ENCODE results near the gene KDELR3. TPM values are rescaled to one million over a fixed set of nuclear protein-coding genes. Genes with fewer than 3 reads are reported as not detected.
A peak's percentile ranks its signal among the peaks of the same experiment; 100 is the strongest.

Gene KDELR3
- total RNA-seq, 1 experiment from 2014 or later: 11.6 TPM

DNA sequence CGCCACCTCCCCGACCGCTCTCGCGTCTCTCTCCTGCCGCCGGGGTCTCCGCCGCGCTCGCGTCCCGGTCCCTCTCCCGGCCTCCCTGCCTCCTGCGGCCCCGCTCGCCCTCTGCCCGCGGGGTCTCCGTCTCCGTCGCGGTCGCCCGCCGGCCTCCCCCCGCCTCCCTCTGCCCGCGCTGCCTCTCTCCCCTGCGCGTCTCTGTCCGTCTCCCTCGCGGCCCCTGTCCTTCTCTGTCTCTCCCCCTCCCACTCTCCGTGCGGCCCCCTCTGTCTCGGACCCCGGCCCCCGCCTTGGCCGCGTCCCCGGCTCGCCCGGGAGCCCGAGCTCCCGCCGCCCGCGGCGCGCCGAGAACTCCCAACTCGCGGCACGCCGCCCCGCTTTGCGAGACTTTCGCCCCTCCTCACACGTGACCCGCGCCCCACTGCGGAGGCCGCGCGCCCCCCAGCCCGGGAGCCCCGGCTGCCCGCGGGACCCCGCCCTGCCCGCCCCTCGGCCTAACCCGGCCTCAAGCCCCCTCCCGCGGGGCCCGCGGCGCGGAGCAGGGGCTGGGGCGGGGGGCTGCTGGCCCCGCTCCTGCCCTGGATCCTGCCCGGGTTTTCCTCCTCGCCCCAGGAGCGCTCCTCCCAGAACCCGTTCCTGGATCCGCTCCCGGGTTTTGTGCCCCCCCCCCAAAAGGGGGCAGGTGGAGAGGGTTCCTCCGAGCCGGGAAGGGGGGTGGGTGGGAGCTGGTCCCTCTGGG, 12.2 kb upstream of the KDELR3 start:
- no peak for TF ChIP-seq TCF7L2 (IDR thresholded peaks at IDR 0.05; ENCODE audit: low read depth, low read length)
- TF ChIP-seq, protein P1, sequence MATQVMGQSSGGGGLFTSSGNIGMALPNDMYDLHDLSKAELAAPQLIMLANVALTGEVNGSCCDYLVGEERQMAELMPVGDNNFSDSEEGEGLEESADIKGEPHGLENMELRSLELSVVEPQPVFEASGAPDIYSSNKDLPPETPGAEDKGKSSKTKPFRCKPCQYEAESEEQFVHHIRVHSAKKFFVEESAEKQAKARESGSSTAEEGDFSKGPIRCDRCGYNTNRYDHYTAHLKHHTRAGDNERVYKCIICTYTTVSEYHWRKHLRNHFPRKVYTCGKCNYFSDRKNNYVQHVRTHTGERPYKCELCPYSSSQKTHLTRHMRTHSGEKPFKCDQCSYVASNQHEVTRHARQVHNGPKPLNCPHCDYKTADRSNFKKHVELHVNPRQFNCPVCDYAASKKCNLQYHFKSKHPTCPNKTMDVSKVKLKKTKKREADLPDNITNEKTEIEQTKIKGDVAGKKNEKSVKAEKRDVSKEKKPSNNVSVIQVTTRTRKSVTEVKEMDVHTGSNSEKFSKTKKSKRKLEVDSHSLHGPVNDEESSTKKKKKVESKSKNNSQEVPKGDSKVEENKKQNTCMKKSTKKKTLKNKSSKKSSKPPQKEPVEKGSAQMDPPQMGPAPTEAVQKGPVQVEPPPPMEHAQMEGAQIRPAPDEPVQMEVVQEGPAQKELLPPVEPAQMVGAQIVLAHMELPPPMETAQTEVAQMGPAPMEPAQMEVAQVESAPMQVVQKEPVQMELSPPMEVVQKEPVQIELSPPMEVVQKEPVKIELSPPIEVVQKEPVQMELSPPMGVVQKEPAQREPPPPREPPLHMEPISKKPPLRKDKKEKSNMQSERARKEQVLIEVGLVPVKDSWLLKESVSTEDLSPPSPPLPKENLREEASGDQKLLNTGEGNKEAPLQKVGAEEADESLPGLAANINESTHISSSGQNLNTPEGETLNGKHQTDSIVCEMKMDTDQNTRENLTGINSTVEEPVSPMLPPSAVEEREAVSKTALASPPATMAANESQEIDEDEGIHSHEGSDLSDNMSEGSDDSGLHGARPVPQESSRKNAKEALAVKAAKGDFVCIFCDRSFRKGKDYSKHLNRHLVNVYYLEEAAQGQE (IDR thresholded peaks at IDR 0.05; ENCODE audit: insufficient read depth in 1 of 2, low read depth in 2 of 2, low read length in 1 of 2): no peak
- TF ChIP-seq, protein P2, sequence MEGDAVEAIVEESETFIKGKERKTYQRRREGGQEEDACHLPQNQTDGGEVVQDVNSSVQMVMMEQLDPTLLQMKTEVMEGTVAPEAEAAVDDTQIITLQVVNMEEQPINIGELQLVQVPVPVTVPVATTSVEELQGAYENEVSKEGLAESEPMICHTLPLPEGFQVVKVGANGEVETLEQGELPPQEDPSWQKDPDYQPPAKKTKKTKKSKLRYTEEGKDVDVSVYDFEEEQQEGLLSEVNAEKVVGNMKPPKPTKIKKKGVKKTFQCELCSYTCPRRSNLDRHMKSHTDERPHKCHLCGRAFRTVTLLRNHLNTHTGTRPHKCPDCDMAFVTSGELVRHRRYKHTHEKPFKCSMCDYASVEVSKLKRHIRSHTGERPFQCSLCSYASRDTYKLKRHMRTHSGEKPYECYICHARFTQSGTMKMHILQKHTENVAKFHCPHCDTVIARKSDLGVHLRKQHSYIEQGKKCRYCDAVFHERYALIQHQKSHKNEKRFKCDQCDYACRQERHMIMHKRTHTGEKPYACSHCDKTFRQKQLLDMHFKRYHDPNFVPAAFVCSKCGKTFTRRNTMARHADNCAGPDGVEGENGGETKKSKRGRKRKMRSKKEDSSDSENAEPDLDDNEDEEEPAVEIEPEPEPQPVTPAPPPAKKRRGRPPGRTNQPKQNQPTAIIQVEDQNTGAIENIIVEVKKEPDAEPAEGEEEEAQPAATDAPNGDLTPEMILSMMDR (IDR thresholded peaks at IDR 0.05): no peak
- TF ChIP-seq POLR2AphosphoS5 (IDR thresholded peaks at IDR 0.05; ENCODE audit: low read depth, low read length): no peak
- no peak for TF ChIP-seq SIN3A (IDR thresholded peaks at IDR 0.05; ENCODE audit: borderline replicate concordance, insufficient read depth, low read depth, low read length)
- Histone ChIP-seq H3K27me3 (ENCODE audit: control insufficient read depth, insufficient read depth, low read length) (no peaks in the 10 kb centered on the region), H3K27ac (ENCODE audit: low read length) (no peak overlapping the region), H3K4me3 (ENCODE audit: low read depth in 2 of 2, low read length in 2 of 2) (peak overlapping the region; percentile 16 to 33; a peak in 3 of 4 replicates), H3K9me3 (ENCODE audit: control insufficient read depth, insufficient read depth, low read depth, low read length) (no peaks in the 10 kb centered on the region), H3K36me3 (ENCODE audit: control insufficient read depth, insufficient read depth, low read length) (no peaks in the 10 kb centered on the region), H3K4me1 (ENCODE audit: control insufficient read depth, insufficient read depth, low read length) (no peaks in the 10 kb centered on the region)
- ATAC-seq: no peak
- no peak for DNase-seq (ENCODE audit: low read depth, low spot score)
- intact Hi-C loops (cut with micrococcal nuclease; ENCODE audit: unreplicated experiment) (no loop called here), in situ Hi-C loops (cut with HindIII; ENCODE audit: low pct_unique_long_range_greater_than_20kb, low sequenced_read_pairs) (no loop called here)
- no TSS peak for BruUV-seq (replicated peaks)
- POLR2A ChIA-PET: no interaction called here
- CTCF ChIA-PET: no interaction called here

DNA sequence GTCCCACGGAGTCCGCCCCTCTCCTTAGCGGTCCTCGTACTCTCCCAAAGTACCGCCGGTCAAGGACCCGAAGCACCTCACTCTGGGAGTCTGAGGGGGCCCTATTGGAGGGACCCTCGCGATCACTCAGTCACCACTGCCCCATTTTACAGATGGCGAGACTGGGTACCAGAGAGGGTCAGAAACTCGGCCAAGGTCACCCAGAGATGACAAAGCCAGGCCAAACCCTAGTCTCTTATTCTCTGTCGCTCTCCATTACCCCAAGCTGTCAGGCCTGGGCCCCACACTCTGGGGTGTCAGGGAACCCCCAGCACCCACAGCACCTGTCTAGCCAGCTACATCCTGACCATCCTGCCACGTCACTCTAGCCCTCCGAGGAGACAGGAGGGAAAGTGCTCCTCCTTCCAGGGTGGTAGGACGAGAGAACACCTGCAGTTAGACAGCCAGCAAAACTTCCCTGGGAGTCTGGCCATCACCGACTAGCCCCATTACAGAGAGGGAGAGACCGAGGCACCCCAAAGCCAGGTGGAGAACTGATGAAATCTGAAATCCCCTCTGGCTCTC, 11.5 kb upstream of the KDELR3 start:
- H3K36me3 ChIP-seq (ENCODE audit: control insufficient read depth, insufficient read depth, low read length): no peaks in the 10 kb centered on the region
- no peak overlapping the region for H3K4me3 ChIP-seq (ENCODE audit: low read depth in 2 of 2, low read length in 2 of 2)
- H3K9me3 ChIP-seq (ENCODE audit: control insufficient read depth, insufficient read depth, low read depth, low read length): no peaks in the 10 kb centered on the region
- BruUV-seq (replicated peaks): no TSS peak
- H3K27ac ChIP-seq (ENCODE audit: low read length): no peak overlapping the region
- ATAC-seq (no peak), DNase-seq (ENCODE audit: low read depth, low spot score) (no peak)
- ChIA-PET POLR2A (no interaction called here), CTCF (no interaction called here)
- no peaks in the 10 kb centered on the region for H3K27me3 ChIP-seq (ENCODE audit: control insufficient read depth, insufficient read depth, low read length)
- TF ChIP-seq POLR2AphosphoS5 (IDR thresholded peaks at IDR 0.05; ENCODE audit: low read depth, low read length) (no peak), SIN3A (IDR thresholded peaks at IDR 0.05; ENCODE audit: borderline replicate concordance, insufficient read depth, low read depth, low read length) (no peak), TCF7L2 (IDR thresholded peaks at IDR 0.05; ENCODE audit: low read depth, low read length) (no peak)
- TF ChIP-seq, protein P1 (IDR thresholded peaks at IDR 0.05; ENCODE audit: insufficient read depth in 1 of 2, low read depth in 2 of 2, low read length in 1 of 2): no peak
- TF ChIP-seq, protein P2 (IDR thresholded peaks at IDR 0.05): no peak
- intact Hi-C loops (cut with micrococcal nuclease; ENCODE audit: unreplicated experiment): no loop called here
- in situ Hi-C loops (cut with HindIII; ENCODE audit: low pct_unique_long_range_greater_than_20kb, low sequenced_read_pairs): no loop called here
- H3K4me1 ChIP-seq (ENCODE audit: control insufficient read depth, insufficient read depth, low read length): peaks cover 2% of the 10 kb centered on the region; the same call in 1 of the 2 replicates

Measured in Panc1 (cell line).